ENCODE measurements around the gene MX2.
"Not testable (repeated sequence)": the region's sequence is repeated elsewhere in the genome, so short reads cannot be mapped to it uniquely, and the experiment has no call there.

The MX2 gene

GRCh38 chr21:41338455-41338854 lies 23.4 kb upstream of the MX2 start:
- DNase-seq: peak; percentile 68

GRCh38 chr21:41342035-41342434 lies 19.8 kb upstream of the MX2 start:
- DNase-seq: no peak

DNA sequence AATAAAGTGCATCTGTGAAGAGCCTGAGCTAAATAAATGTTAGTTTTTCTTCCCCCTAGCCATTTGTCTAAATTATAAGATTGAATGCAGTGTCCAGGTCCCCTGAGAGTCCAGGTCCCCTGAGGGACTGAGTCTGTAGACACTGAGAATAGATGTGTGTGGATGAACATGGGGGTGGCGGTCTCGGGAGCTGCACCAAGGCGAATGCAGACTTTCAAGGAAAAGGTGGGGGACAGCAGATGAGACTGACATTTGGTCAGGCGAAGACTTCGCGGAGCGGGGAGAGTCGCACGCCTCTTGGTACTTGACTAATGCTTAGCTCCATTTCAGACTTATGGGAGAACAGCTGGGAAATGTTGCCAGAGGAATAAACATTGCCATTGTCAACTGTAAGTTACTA lies 17.7 kb upstream of the MX2 start:
- DNase-seq: no peak

DNA sequence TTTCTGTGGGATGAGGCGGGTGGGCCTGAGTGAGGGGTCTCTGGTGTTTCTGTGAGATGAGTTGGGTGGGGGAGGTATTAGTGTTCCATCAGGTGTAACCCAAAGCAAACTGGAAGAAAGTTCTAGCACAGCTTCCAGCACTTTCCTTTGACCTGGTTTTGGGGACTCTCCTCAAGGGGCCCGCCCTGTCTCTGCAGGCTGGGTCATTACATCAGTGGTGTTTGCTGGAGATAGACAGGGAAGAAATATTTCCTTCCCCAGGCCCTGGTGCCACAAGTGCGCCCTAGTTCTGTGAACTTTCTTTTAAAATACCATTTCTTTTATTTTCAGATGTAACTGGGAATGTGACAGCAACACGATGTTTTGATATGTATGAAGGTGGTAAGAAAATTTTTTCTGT lies 16.5 kb upstream of the MX2 start:
- no peak for DNase-seq

DNA sequence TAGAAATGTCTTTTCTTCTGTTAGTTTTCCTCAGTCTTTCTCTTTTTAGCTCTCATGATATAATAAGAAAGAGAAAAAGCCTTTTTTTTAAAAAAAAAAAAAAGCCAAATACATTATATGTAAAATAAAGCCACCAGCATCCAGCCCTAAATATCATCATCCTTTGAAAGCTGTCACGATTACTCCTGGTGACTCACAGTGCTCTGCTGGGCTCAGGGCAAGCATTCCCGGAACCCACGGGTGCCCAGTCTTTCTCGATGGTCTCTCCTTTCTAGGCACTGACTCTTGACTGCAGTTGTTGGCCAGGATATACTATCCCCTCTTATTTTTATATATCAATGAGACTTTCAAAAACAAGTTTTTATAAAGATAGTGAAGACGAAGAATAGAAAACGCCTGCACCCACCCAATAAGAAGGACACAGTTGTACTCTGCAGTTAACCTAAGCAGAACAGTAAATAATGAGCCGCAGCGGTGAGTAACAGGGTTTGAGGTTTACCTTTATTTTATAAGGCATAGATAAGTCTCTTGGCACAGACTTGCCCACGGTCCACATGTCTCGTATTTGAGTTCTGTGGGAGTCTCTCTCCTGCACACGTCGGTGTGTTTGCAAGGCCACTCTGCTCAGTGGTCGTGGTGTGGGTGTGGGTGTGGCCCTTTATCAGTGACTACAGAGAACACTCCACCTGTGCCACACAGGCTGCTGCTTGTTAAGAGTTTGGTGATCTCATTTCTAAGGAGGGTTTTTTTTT lies 15.7 kb upstream of the MX2 start:
- DNase-seq: no peak

DNA sequence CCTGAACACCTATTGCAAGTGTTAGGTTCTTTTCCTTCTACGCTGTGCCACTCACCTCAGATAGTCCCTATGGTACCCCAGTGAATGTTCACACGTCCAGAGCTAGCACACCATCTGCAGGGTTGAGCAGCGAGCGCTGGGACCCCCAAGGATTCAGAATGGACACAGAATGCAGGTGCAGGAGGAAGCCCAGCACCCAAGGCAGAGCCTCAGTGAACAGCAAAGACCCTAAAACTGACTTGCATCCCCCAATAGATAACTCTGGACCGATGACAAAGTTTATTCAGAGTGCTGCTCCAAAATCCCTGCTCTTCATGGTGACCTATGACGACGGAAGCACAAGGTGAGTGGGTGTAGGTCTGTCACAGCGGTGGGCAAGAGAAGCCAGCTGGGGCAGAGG lies 15.1 kb upstream of the MX2 start:
- DNase-seq: no peak

DNA sequence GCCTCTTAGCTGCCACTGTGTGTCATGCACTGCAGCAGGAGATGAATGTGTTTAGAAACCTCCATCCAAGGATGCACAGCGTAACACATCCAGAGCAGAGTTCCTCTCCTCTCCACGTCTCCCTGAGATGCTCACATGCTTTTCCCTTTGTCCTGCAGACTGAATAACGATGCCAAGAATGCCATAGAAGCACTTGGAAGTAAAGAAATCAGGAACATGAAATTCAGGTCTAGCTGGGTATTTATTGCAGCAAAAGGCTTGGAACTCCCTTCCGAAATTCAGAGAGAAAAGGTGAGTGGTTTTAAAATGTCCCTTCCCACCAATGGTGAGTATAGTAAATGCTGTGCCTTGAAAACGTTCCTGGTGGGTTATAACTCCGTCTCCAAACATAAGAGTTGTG lies 13.4 kb upstream of the MX2 start:
- no peak for DNase-seq

- no peak for DNase-seq
Observed at GRCh38 chr21:41349126-41349525, 12.7 kb upstream of the MX2 start.

DNA sequence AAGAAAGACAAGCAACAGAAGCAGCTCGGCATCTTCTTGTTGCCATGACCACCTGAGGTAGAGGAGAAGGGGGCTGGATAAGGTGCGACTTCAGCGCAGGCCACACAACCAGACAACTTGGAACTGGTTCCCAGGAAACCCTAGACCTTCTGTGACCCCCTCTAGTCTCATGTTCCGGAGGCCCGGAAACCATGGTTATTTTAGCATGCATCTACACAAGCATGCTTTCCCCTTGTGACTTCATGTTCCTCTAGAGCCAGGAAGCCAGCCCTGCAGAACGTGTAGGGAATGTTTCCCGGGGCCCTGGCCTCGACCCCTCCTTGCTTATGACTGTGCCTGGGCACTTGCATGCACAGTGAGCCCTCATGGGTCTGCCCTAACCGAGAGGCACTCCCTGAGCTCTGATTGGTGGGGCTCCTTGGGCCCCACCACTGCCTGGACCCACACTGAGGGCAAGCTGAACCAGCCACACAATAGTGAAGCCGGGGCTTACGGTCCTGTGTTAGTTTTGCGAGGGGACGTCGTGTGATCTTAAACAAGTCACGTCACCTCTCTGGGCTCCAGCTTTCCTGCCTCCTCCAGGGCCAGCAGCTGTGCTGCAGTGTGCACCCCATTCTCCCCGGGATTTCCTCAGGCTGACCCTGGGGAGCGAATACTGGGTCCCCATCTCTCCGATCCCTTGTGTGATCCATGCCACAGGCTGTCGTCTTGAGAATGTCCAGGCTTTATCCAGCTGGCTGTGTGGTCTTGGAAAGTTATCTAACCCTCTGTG lies 12.0 kb upstream of the MX2 start:
- DNase-seq: no peak

DNA sequence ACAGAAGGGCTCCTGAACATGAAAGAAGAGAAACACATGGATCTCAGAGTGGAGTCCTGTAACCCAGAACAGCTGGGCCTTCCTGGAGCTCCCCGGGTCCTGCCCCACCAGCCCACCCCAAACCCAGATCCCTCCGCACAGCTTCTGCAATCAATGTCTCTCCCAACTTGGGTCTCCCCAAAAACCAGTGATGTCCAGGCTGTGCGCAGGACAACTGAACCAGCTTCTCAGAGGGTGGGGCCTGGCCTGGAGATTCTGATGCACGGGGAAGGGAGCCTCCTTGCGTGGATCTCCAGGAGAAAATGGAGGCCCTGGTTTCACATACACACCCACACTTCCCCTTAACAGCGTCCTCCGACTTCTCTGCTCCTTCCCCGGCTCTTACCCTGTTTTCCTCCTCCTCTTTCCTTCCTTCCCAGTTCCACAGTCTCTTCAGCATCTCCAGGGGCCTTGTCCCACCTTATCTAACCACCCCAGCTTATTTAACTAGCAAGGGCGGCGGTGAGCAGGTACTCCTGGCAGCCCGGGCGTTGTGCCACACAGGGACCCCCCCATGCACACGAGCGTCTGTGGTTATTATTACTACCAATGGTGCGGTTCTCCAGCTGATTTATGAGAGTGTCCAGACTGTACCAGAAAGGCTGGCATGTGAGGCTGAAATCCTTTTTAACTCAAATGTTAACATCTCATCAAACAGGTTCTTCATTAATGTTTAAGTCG lies 11.2 kb upstream of the MX2 start:
- DNase-seq: no peak

DNA sequence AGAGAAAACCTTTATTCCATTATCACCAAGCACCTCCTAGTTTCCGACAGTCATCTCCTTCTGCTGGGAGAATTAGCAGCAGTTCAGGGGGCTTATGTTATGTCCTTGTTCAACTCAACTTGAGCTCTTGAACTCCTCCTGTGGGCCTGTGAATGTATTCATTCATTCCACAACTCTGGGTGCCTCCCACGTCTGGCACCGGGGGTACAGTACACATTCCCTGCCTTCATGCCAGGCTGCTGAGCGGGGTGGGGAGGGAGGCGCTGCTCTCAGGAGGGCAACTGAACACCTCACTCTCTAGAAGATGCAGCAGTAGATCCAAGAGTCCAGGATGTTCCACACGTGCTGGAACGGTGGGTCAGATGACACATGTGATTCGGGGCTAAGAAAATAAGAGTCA lies 4.3 kb upstream of the MX2 start:
- no peak for DNase-seq

- no peak for DNase-seq
Observed at GRCh38 chr21:41358193-41359166, 3.3 kb upstream of the MX2 start.

- DNase-seq: no peak
Observed at GRCh38 chr21:41359286-41359685, 2.5 kb upstream of the MX2 start.

GRCh38 chr21:41359754-41360071 lies 2.1 kb upstream of the MX2 start:
- DNase-seq: not testable (repeated sequence)

- DNase-seq: no peak
Observed at GRCh38 chr21:41360072-41360821, 1.6 kb upstream of the MX2 start.

- DNase-seq: no peak
Observed at GRCh38 chr21:41361053-41361785, 608 bp upstream of the MX2 start.

GRCh38 chr21:41362605-41363369 lies 960 bp downstream of the MX2 start:
- no peak for DNase-seq

GRCh38 chr21:41363370-41364270 lies 1.8 kb downstream of the MX2 start:
- DNase-seq: no peak

DNA sequence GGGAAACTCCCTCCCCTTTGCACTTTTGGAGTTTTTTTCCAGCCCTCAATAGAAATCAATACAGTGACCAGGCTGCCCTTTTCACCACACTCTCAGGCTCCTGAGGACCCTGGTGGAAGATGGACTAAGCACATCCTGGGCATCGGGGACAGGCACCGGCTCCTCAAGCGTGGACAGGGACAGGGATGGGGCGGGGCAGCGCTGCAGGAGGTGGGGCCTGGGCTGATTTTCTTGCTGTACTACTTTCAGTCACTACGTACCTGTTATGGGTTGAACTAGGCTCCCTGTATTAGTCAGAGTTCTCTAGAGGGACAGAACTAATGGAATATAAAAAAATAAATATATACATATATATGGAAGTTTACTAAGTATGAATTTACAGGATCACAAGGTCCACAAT lies 2.5 kb downstream of the MX2 start:
- DNase-seq: no peak

Data from retina (tissue), 1 donor.